Measurements from ENCODE around the gene STIM2.
"Not testable (repeated sequence)": the region's sequence is repeated elsewhere in the genome, so short reads cannot be mapped to it uniquely, and the experiment has no call there.

STIM2 gene

GRCh38 chr4:26823583-26823982, 37.1 kb upstream of the STIM2 start:
- no peak overlapping the region for H2AFZ ChIP-seq (ENCODE audit: low read depth, low read length)

GRCh38 chr4:26824667-26825066, 36.0 kb upstream of the STIM2 start:
- H2AFZ ChIP-seq (ENCODE audit: low read depth, low read length), result no peak overlapping the region
- H3K36me3 ChIP-seq (ENCODE audit: insufficient read depth, low read length), result no peaks in the 10 kb centered on the region
- H3K27me3 ChIP-seq (ENCODE audit: insufficient read depth, low read length), result no peaks in the 10 kb centered on the region
- no peak overlapping the region for H3K4me3 ChIP-seq (ENCODE audit: low read length)
- no peaks in the 10 kb centered on the region for H3K4me1 ChIP-seq (ENCODE audit: insufficient read depth, low read length)
- H3K9me3 ChIP-seq (ENCODE audit: low read length), result no peaks in the 10 kb centered on the region

More at GRCh38 chr4:26823583-26823982, 37.1 kb upstream of the STIM2 start:
- H3K4me3 ChIP-seq (ENCODE audit: low read length), result no peak overlapping the region
- H3K9me3 ChIP-seq (ENCODE audit: low read length), result no peaks in the 10 kb centered on the region
- H3K36me3 ChIP-seq (ENCODE audit: insufficient read depth, low read length), result no peaks in the 10 kb centered on the region
- no peaks in the 10 kb centered on the region for H3K4me1 ChIP-seq (ENCODE audit: insufficient read depth, low read length)
- H3K27me3 ChIP-seq (ENCODE audit: insufficient read depth, low read length), result no peaks in the 10 kb centered on the region

- H3K4me3 ChIP-seq (ENCODE audit: low read length), result no peak overlapping the region
These were observed 33.9 kb upstream of the STIM2 start for GRCh38 chr4:26826721-26827120.

GRCh38 chr4:26827336-26827735, 33.3 kb upstream of the STIM2 start:
- not testable (repeated sequence) for H3K4me1 ChIP-seq (ENCODE audit: insufficient read depth, low read length); H3K9me3 ChIP-seq (ENCODE audit: low read length)

More at GRCh38 chr4:26826721-26827120, 33.9 kb upstream of the STIM2 start:
- Histone ChIP-seq H2AFZ (ENCODE audit: low read depth, low read length) (no peak overlapping the region), H3K36me3 (ENCODE audit: insufficient read depth, low read length) (no peaks in the 10 kb centered on the region), H3K9me3 (ENCODE audit: low read length) (no peaks in the 10 kb centered on the region), H3K27me3 (ENCODE audit: insufficient read depth, low read length) (no peaks in the 10 kb centered on the region), H3K4me1 (ENCODE audit: insufficient read depth, low read length) (no peaks in the 10 kb centered on the region)

GRCh38 chr4:26827798-26828197, 32.8 kb upstream of the STIM2 start:
- Histone ChIP-seq H3K9me3 (ENCODE audit: low read length) (no peaks in the 10 kb centered on the region), H2AFZ (ENCODE audit: low read depth, low read length) (no peak overlapping the region), H3K4me1 (ENCODE audit: insufficient read depth, low read length) (no peaks in the 10 kb centered on the region)

More at GRCh38 chr4:26827336-26827735, 33.3 kb upstream of the STIM2 start:
- not testable (repeated sequence) for H2AFZ ChIP-seq (ENCODE audit: low read depth, low read length); H3K27me3 ChIP-seq (ENCODE audit: insufficient read depth, low read length); H3K4me3 ChIP-seq (ENCODE audit: low read length); H3K36me3 ChIP-seq (ENCODE audit: insufficient read depth, low read length)

GRCh38 chr4:26829018-26829417, 31.6 kb upstream of the STIM2 start:
- Histone ChIP-seq H2AFZ (ENCODE audit: low read depth, low read length) (no peak overlapping the region), H3K36me3 (ENCODE audit: insufficient read depth, low read length) (no peaks in the 10 kb centered on the region), H3K27me3 (ENCODE audit: insufficient read depth, low read length) (no peaks in the 10 kb centered on the region), H3K4me3 (ENCODE audit: low read length) (no peak overlapping the region), H3K9me3 (ENCODE audit: low read length) (no peaks in the 10 kb centered on the region), H3K4me1 (ENCODE audit: insufficient read depth, low read length) (no peaks in the 10 kb centered on the region)

More at GRCh38 chr4:26827798-26828197, 32.8 kb upstream of the STIM2 start:
- Histone ChIP-seq H3K4me3 (ENCODE audit: low read length) (no peak overlapping the region), H3K36me3 (ENCODE audit: insufficient read depth, low read length) (no peaks in the 10 kb centered on the region), H3K27me3 (ENCODE audit: insufficient read depth, low read length) (no peaks in the 10 kb centered on the region)

GRCh38 chr4:26830033-26830432, 30.6 kb upstream of the STIM2 start:
- Histone ChIP-seq H3K27me3 (ENCODE audit: insufficient read depth, low read length) (no peaks in the 10 kb centered on the region), H3K4me3 (ENCODE audit: low read length) (no peak overlapping the region), H3K36me3 (ENCODE audit: insufficient read depth, low read length) (no peaks in the 10 kb centered on the region), H2AFZ (ENCODE audit: low read depth, low read length) (no peak overlapping the region), H3K4me1 (ENCODE audit: insufficient read depth, low read length) (no peaks in the 10 kb centered on the region), H3K9me3 (ENCODE audit: low read length) (no peaks in the 10 kb centered on the region)

GRCh38 chr4:26830701-26831100, 29.9 kb upstream of the STIM2 start:
- Histone ChIP-seq H3K4me3 (ENCODE audit: low read length) (no peak overlapping the region), H3K4me1 (ENCODE audit: insufficient read depth, low read length) (no peaks in the 10 kb centered on the region), H2AFZ (ENCODE audit: low read depth, low read length) (no peak overlapping the region), H3K36me3 (ENCODE audit: insufficient read depth, low read length) (no peaks in the 10 kb centered on the region), H3K27me3 (ENCODE audit: insufficient read depth, low read length) (no peaks in the 10 kb centered on the region), H3K9me3 (ENCODE audit: low read length) (no peaks in the 10 kb centered on the region)

GRCh38 chr4:26836539-26836938, 24.1 kb upstream of the STIM2 start:
- Histone ChIP-seq H3K4me3 (ENCODE audit: low read length) (no peak overlapping the region), H3K27me3 (ENCODE audit: insufficient read depth, low read length) (no peaks in the 10 kb centered on the region), H3K36me3 (ENCODE audit: insufficient read depth, low read length) (no peaks in the 10 kb centered on the region), H2AFZ (ENCODE audit: low read depth, low read length) (no peak overlapping the region), H3K4me1 (ENCODE audit: insufficient read depth, low read length) (no peaks in the 10 kb centered on the region), H3K9me3 (ENCODE audit: low read length) (no peaks in the 10 kb centered on the region)

GRCh38 chr4:26837993-26838842, 22.4 kb upstream of the STIM2 start:
- Histone ChIP-seq H3K9me3 (ENCODE audit: low read length) (no peaks in the 10 kb centered on the region), H3K27me3 (ENCODE audit: insufficient read depth, low read length) (no peaks in the 10 kb centered on the region), H3K4me1 (ENCODE audit: insufficient read depth, low read length) (no peaks in the 10 kb centered on the region), H3K36me3 (ENCODE audit: insufficient read depth, low read length) (no peaks in the 10 kb centered on the region), H3K4me3 (ENCODE audit: low read length) (no peak overlapping the region), H2AFZ (ENCODE audit: low read depth, low read length) (no peak overlapping the region)

- no peaks in the 10 kb centered on the region for H3K4me1 ChIP-seq (ENCODE audit: insufficient read depth, low read length)
- H3K36me3 ChIP-seq (ENCODE audit: insufficient read depth, low read length), result no peaks in the 10 kb centered on the region
These were observed 21.6 kb upstream of the STIM2 start for GRCh38 chr4:26839016-26839415.

GRCh38 chr4:26839534-26839951, 21.1 kb upstream of the STIM2 start:
- H3K27me3 ChIP-seq (ENCODE audit: insufficient read depth, low read length), result no peaks in the 10 kb centered on the region
- no peaks in the 10 kb centered on the region for H3K36me3 ChIP-seq (ENCODE audit: insufficient read depth, low read length)
- no peaks in the 10 kb centered on the region for H3K9me3 ChIP-seq (ENCODE audit: low read length)
- H2AFZ ChIP-seq (ENCODE audit: low read depth, low read length), result no peak overlapping the region
- H3K4me1 ChIP-seq (ENCODE audit: insufficient read depth, low read length), result no peaks in the 10 kb centered on the region
- H3K4me3 ChIP-seq (ENCODE audit: low read length), result no peak overlapping the region

More at GRCh38 chr4:26839016-26839415, 21.6 kb upstream of the STIM2 start:
- Histone ChIP-seq H3K4me3 (ENCODE audit: low read length) (no peak overlapping the region), H3K9me3 (ENCODE audit: low read length) (no peaks in the 10 kb centered on the region), H2AFZ (ENCODE audit: low read depth, low read length) (no peak overlapping the region), H3K27me3 (ENCODE audit: insufficient read depth, low read length) (no peaks in the 10 kb centered on the region)

GRCh38 chr4:26840786-26841185, 19.9 kb upstream of the STIM2 start:
- Histone ChIP-seq H3K27me3 (ENCODE audit: insufficient read depth, low read length) (no peaks in the 10 kb centered on the region), H3K36me3 (ENCODE audit: insufficient read depth, low read length) (no peaks in the 10 kb centered on the region), H3K4me1 (ENCODE audit: insufficient read depth, low read length) (no peaks in the 10 kb centered on the region), H2AFZ (ENCODE audit: low read depth, low read length) (no peak overlapping the region), H3K9me3 (ENCODE audit: low read length) (no peaks in the 10 kb centered on the region), H3K4me3 (ENCODE audit: low read length) (no peak overlapping the region)

GRCh38 chr4:26842911-26843310, 17.7 kb upstream of the STIM2 start:
- H3K27me3 ChIP-seq (ENCODE audit: insufficient read depth, low read length), result no peaks in the 10 kb centered on the region
- H2AFZ ChIP-seq (ENCODE audit: low read depth, low read length), result no peak overlapping the region
- no peaks in the 10 kb centered on the region for H3K4me1 ChIP-seq (ENCODE audit: insufficient read depth, low read length)
- no peaks in the 10 kb centered on the region for H3K36me3 ChIP-seq (ENCODE audit: insufficient read depth, low read length)
- no peaks in the 10 kb centered on the region for H3K9me3 ChIP-seq (ENCODE audit: low read length)
- no peak overlapping the region for H3K4me3 ChIP-seq (ENCODE audit: low read length)
